ENCODE results near the gene ZNF184. TPM values are rescaled to one million over a fixed set of nuclear protein-coding genes. Genes with fewer than 3 reads are reported as not detected.

The ZNF184 gene
- total and polyA plus RNA-seq, 9 of the 15 experiments (the other 6 are each of a cell fraction or from before 2014, with no cell fraction given): 7.6 to 22.2 (median 12.8) TPM

GRCh38 chr6:27478706-27479318 is 5.9 kb upstream of the ZNF184 start (continued):
- TF ChIP-seq CUX1 (CRISPR knock-in tag; IDR thresholded peaks at IDR 0.05): no peak
- TF ChIP-seq ZFPM2 (CRISPR knock-in tag; IDR thresholded peaks at IDR 0.05): no peak
- no peak for TF ChIP-seq ZNF280A (IDR thresholded peaks at IDR 0.05; ENCODE audit: low read depth, partially characterized antibody)
- no peak for TF ChIP-seq ZKSCAN1 (IDR thresholded peaks at IDR 0.05; ENCODE audit: low read depth, low read length)
- TF ChIP-seq TEAD1 (CRISPR knock-in tag; IDR thresholded peaks at IDR 0.05): no peak
- TF ChIP-seq IRF1 (CRISPR knock-in tag; IDR thresholded peaks at IDR 0.05; ENCODE audit: borderline replicate concordance): no peak; the same call in 1 of the 2 replicates
- no peak for TF ChIP-seq TAF1 (IDR thresholded peaks at IDR 0.05; ENCODE audit: control insufficient read depth, extremely low read depth, insufficient read depth, low read length, severe bottlenecking)
- peak; percentile 81 for TF ChIP-seq ZBTB5 (IDR thresholded peaks at IDR 0.05)
- no peak for TF ChIP-seq MAX (CRISPR knock-in tag; IDR thresholded peaks at IDR 0.05)
- no peak for TF ChIP-seq ZNF239 (CRISPR knock-in tag; IDR thresholded peaks at IDR 0.05)
- no peak for TF ChIP-seq NFYB (IDR thresholded peaks at IDR 0.05; ENCODE audit: extremely low read depth, insufficient read length)
- TF ChIP-seq ATF7 (IDR thresholded peaks at IDR 0.05): peak; percentile 21; the same call in 1 of the 2 replicates
- TF ChIP-seq ZNF184 (CRISPR knock-in tag; IDR thresholded peaks at IDR 0.05): no peak
- TF ChIP-seq RBM22 (IDR thresholded peaks at IDR 0.05; ENCODE audit: low read depth, low read length, poor library complexity, severe bottlenecking): no peak
- TF ChIP-seq ATF2 (CRISPR knock-in tag; IDR thresholded peaks at IDR 0.05): no peak
- 0 out of 2 replicates have a peak, but pooled peaks have one; percentile 26 for TF ChIP-seq ZNF263 (CRISPR knock-in tag; IDR thresholded peaks at IDR 0.05; ENCODE audit: borderline replicate concordance)

Measured in K562 (cell line).